H1 (cell line): ENCODE data around the gene SELENOI. TPM values are rescaled to one million over a fixed set of nuclear protein-coding genes. Genes with fewer than 3 reads are reported as not detected.
"Not testable (repeated sequence)": the region's sequence is repeated elsewhere in the genome, so short reads cannot be mapped to it uniquely, and the experiment has no call there.

Experiments
- CTCF ChIA-PET: fragments of 300-600 bp; sonication (Branson Sonifier 250); formaldehyde crosslinking; loops from one replicate; lab custom pipeline; 2021; ENCODE audit not compliant: partially characterized antibody; lab: Charles Lee
- POLR2A ChIA-PET: fragments of 300-600 bp; sonication (Branson Sonifier 250); formaldehyde crosslinking; loops from one replicate; lab custom pipeline; 2021; ENCODE audit warnings: inconsistent platforms; ENCODE audit not compliant: partially characterized antibody; lab: Charles Lee
- DNase-seq, 2 experiments: peaks; one replicate each; pipeline versions ENCODE4 v3.0.0 to v3.0.0-alpha.2; 2010 to 2022; ENCODE audit warnings: low spot score in 2 of 2, low read depth in 1 of 2, mixed read lengths in 1 of 2
- FAIRE-seq: peaks from 2 replicates; lab custom pipeline; 2011; peaks lifted over from hg19 to GRCh38; lab: Jason Lieb, UNC
- H2AFZ ChIP-seq: 2 replicates; pipeline ENCODE4 v1.8.1; 2012; ENCODE audit warnings: low read length, inconsistent platforms
- H2AK5ac ChIP-seq: 2 replicates; pipeline ENCODE4 v1.6.1; 2013; ENCODE audit warnings: low read depth, low read length
- H2BK120ac ChIP-seq: replicated peaks from 2 replicates; pipeline ENCODE3; 2013; ENCODE audit warnings: low read depth, low read length, inconsistent platforms
- H2BK12ac ChIP-seq: 2 replicates; pipeline ENCODE4 v1.6.1; 2013; ENCODE audit warnings: low read depth, low read length
- H2BK15ac ChIP-seq: 2 replicates; pipeline ENCODE4 v1.6.1; 2013; ENCODE audit warnings: low read length
- H2BK20ac ChIP-seq: 2 replicates; pipeline ENCODE4 v1.6.1; 2013; ENCODE audit warnings: low read length
- H2BK5ac ChIP-seq: 2 replicates; pipeline ENCODE4 v1.6.1; 2013; ENCODE audit warnings: low read depth, low read length
- H3K14ac ChIP-seq: 2 replicates; pipeline ENCODE4 v1.6.1; 2013; ENCODE audit warnings: inconsistent platforms; ENCODE audit not compliant: insufficient read length
- H3K18ac ChIP-seq: 2 replicates; pipeline ENCODE4 v1.6.1; 2013; ENCODE audit warnings: low read length; ENCODE audit errors: extremely low read depth
- H3K23ac ChIP-seq: 2 replicates; pipeline ENCODE4 v1.6.1; 2013; ENCODE audit warnings: inconsistent platforms; ENCODE audit not compliant: insufficient read length
- H3K23me2 ChIP-seq: 2 replicates; pipeline ENCODE4 v1.6.1; 2013; ENCODE audit warnings: low read depth, low read length
- H3K27ac ChIP-seq: 2 replicates; pipeline ENCODE4 v1.6.1; 2011; ENCODE audit warnings: low read depth, low read length, inconsistent platforms
- H3K27me3 ChIP-seq, 4 experiments: replicated peaks in 1 of 4; 1 replicate in 1 of 4; 2 replicates in 3 of 4; pipeline versions ENCODE4 v1.6.1 to v1.8.1; 2011 to 2013; ENCODE audit warnings: low read length in 3 of 4, mild to moderate bottlenecking in 3 of 4, inconsistent platforms in 2 of 4, mixed read lengths in 2 of 4, moderate library complexity in 1 of 4; ENCODE audit not compliant: control insufficient read depth in 3 of 4, insufficient read depth in 3 of 4; ENCODE audit errors: extremely low read depth in 1 of 4
- H3K36me3 ChIP-seq, 4 experiments: 2 replicates each; pipeline versions ENCODE4 v1.6.1 to v1.8.1; 2011 to 2013; ENCODE audit warnings: mild to moderate bottlenecking in 4 of 4, low read length in 3 of 4, moderate library complexity in 2 of 4, control low read depth in 1 of 4, inconsistent platforms in 1 of 4; ENCODE audit not compliant: insufficient read depth in 4 of 4, control insufficient read depth in 2 of 4
- H3K4ac ChIP-seq: replicated peaks from 2 replicates; pipeline ENCODE3; 2013; ENCODE audit warnings: low read length, low read depth, mixed read lengths, inconsistent platforms; ENCODE audit not compliant: insufficient read length
- H3K4me1 ChIP-seq, 4 experiments: replicated peaks in 1 of 4; 1 replicate in 1 of 4; 2 replicates in 3 of 4; pipeline versions ENCODE4 v1.6.1 to v1.8.1; 2011 to 2013; ENCODE audit warnings: low read length in 3 of 4, inconsistent platforms in 2 of 4, mixed read lengths in 1 of 4; ENCODE audit not compliant: insufficient read depth in 4 of 4, control insufficient read depth in 3 of 4
- H3K4me2 ChIP-seq, 2 experiments: 2 replicates each; pipeline versions ENCODE4 v1.6.1 to v1.8.1; 2011 to 2013; ENCODE audit warnings: low read depth in 2 of 2, low read length in 2 of 2, control low read depth in 1 of 2, inconsistent platforms in 1 of 2, mild to moderate bottlenecking in 1 of 2; ENCODE audit not compliant: insufficient read depth in 1 of 2
- H3K4me3 ChIP-seq, 4 experiments: fragments of 200-600, 300-600 bp in 1 of 4; sonication (generic), shearing (Covaris generic), sonication (Bioruptor Twin) in 1 of 4; 2 replicates each; pipeline versions ENCODE4 v1.5.1 to v1.8.1; 2011 to 2016; ENCODE audit warnings: low read length in 4 of 4, low read depth in 3 of 4, control low read depth in 2 of 4, inconsistent platforms in 2 of 4, mild to moderate bottlenecking in 2 of 4, mixed read lengths in 1 of 4, moderate library complexity in 1 of 4; ENCODE audit not compliant: insufficient read depth in 2 of 4; ENCODE audit errors: extremely low read depth in 1 of 4
- H3K56ac ChIP-seq: replicated peaks from 2 replicates; pipeline ENCODE3; 2013; ENCODE audit warnings: low read depth, mild to moderate bottlenecking, mixed read lengths, low read length, inconsistent platforms; ENCODE audit not compliant: insufficient read length
- H3K79me1 ChIP-seq: 2 replicates; pipeline ENCODE4 v1.6.1; 2013; ENCODE audit warnings: low read depth, low read length, control low read depth
- H3K79me2 ChIP-seq, 2 experiments: 2 replicates each; pipeline versions ENCODE4 v1.6.1 to v1.8.1; 2012 to 2013; ENCODE audit warnings: low read length in 2 of 2, mild to moderate bottlenecking in 2 of 2, inconsistent platforms in 1 of 2; ENCODE audit not compliant: insufficient read depth in 2 of 2, control insufficient read depth in 1 of 2
- H3K9ac ChIP-seq, 4 experiments: replicated peaks in 1 of 4; 1 replicate in 1 of 4; 2 replicates in 3 of 4; pipeline versions ENCODE4 v1.6.1 to v1.8.1; 2011 to 2013; ENCODE audit warnings: low read depth in 3 of 4, low read length in 3 of 4, control low read depth in 2 of 4, mild to moderate bottlenecking in 2 of 4, moderate library complexity in 2 of 4, inconsistent platforms in 1 of 4; ENCODE audit errors: extremely low read depth in 1 of 4
- H3K9me3 ChIP-seq, 2 experiments: 2 replicates each; pipeline versions ENCODE4 v1.6.1 to v1.8.1; 2012 to 2013; ENCODE audit warnings: mild to moderate bottlenecking in 2 of 2, moderate library complexity in 2 of 2, control low read depth in 1 of 2, inconsistent platforms in 1 of 2, low read depth in 1 of 2, low read length in 1 of 2, mixed read lengths in 1 of 2; ENCODE audit not compliant: insufficient read depth in 2 of 2
- H4K20me1 ChIP-seq, 2 experiments: replicated peaks in 1 of 2; 2 replicates each; pipeline versions ENCODE3 to v1.8.1; 2011 to 2013; ENCODE audit warnings: inconsistent platforms in 2 of 2, low read length in 2 of 2, mild to moderate bottlenecking in 1 of 2; ENCODE audit not compliant: insufficient read depth in 2 of 2, control insufficient read depth in 1 of 2
- H4K5ac ChIP-seq: 2 replicates; pipeline ENCODE4 v1.6.1; 2013; ENCODE audit warnings: low read length, low read depth, mixed read lengths, inconsistent platforms; ENCODE audit not compliant: insufficient read length
- H4K8ac ChIP-seq: 2 replicates; pipeline ENCODE4 v1.8.0; 2013; ENCODE audit warnings: mild to moderate bottlenecking, moderate library complexity, low read length, inconsistent platforms; ENCODE audit not compliant: insufficient read depth; ENCODE audit errors: extremely low read depth
- H4K91ac ChIP-seq: replicated peaks from 2 replicates; pipeline ENCODE3; 2013; ENCODE audit warnings: low read length, mixed read lengths, inconsistent platforms; ENCODE audit not compliant: insufficient read length
- WGBS, 2 experiments: shearing (Covaris generic) in 1 of 2; methylation state at CpG; one replicate each; pipeline versions ENCODE4 v1.1.6 to v1.1.7; 2013 to 2015; ENCODE audit warnings: low lambda C conversion rate in 2 of 2, mixed read lengths in 2 of 2, inconsistent platforms in 1 of 2, low coverage in 1 of 2, missing lambda C conversion rate in 1 of 2; ENCODE audit not compliant: insufficient replicate concordance in 2 of 2, insufficient coverage in 1 of 2, insufficient read length in 1 of 2; ENCODE audit errors: extremely low coverage in 1 of 2, missing lambda C conversion rate in 1 of 2; 5-methylcytosine and 5-hydroxymethylcytosine counted together
- polyA plus RNA-seq, 7 experiments: library from polyadenylated mRNA; depleted of rRNA in 3 of 7; stranded (reverse) in 5 of 7; unstranded in 2 of 7; fragments of >200 nt in 5 of 7; fragments of 200-250 nt in 2 of 7; gene quantifications; 1 replicate in 5 of 7; 2 replicates in 1 of 7; 4 replicates in 1 of 7; pipeline versions ENCODE4 v1.2.1 to v1.2.3, GENCODE V29; 2011 to 2013; ENCODE audit warnings: missing spikeins in 2 of 7, mixed read lengths in 2 of 7
- total RNA-seq: library from RNA; stranded (reverse); fragmentation: NEBNext Ultra II Directional; extraction: Animal tissue kit (Norgen Biotek cat#: 25700); gene quantifications from 2 replicates; pipeline ENCODE4 v1.2.1, GENCODE V29; 2021

SELENOI gene
- total and polyA plus RNA-seq, 2 of the 8 experiments (the other 6 are each of a cell fraction or from before 2014, with no cell fraction given) = 15.9 to 63.8 TPM

- H3K27ac ChIP-seq, H4K8ac ChIP-seq, H2AFZ ChIP-seq, H2BK120ac ChIP-seq, H4K20me1 ChIP-seq, H2BK12ac ChIP-seq, H4K91ac ChIP-seq, H2BK5ac ChIP-seq, H3K27me3 ChIP-seq, H2BK20ac ChIP-seq, H3K9ac ChIP-seq, H3K18ac ChIP-seq, H3K79me1 ChIP-seq, H3K4me3 ChIP-seq, H3K23ac ChIP-seq, H4K5ac ChIP-seq, H3K23me2 ChIP-seq, H3K36me3 ChIP-seq, H2BK15ac ChIP-seq, H2AK5ac ChIP-seq, H3K4me2 ChIP-seq, FAIRE-seq, H3K56ac ChIP-seq, H3K9me3 ChIP-seq, H3K14ac ChIP-seq, H3K4ac ChIP-seq, DNase-seq: not testable (repeated sequence)
- ChIA-PET CTCF (interaction anchor here (1.0 to 4.0 kb wide), 8 partner anchors 8 to 99 kb away, joined by 3 to 19 read pairs (median 4); no protein-coding TSS in a partner anchor), POLR2A (interaction anchor here (0.6 to 0.9 kb wide), 2 partner anchors 61 to 76 kb away, joined by 3 read pairs; partner anchors contain the start of gene HADHA)
- Histone ChIP-seq H3K4me1 (peaks cover 8 to 13% (median 10%) of the 10 kb centered on the region in 4 experiments; a peak in 6 of 7 replicates), H3K79me2 (peaks cover 0 to 12% of the 10 kb centered on the region in 2 experiments; a peak in 2 of 4 replicates)
- 88% methylated on average over 7 of the region's 7 CpGs; no CpG with 5 or more reads in 1 of the 2 experiments for WGBS, 2 experiments
These were observed 40.8 kb upstream of the SELENOI start for GRCh38 chr2:26305094-26305493.
